ENCODE results near the gene PLEKHA8. TPM values are rescaled to one million over a fixed set of nuclear protein-coding genes. Genes with fewer than 3 reads are reported as not detected.

The PLEKHA8 gene
- 10 to 100 TPM in 2 of 4 donors, 1 to 10 TPM in 2; 6.1 to 24.4 (median 11.5) TPM for total RNA-seq

GRCh38 chr7:30028216-30028748, at the start of gene PLEKHA8:
Gene PLEKHA8, plus strand, starts transcription at chr7:30028412. Its CDS starts 351 bp downstream, at chr7:30028763.
- no peaks in the 10 kb centered on the region for H3K27me3 ChIP-seq
- H3K4me1 ChIP-seq: no peaks in the 10 kb centered on the region
- H3K36me3 ChIP-seq: no peaks in the 10 kb centered on the region
- no peaks in the 10 kb centered on the region for H3K9me3 ChIP-seq
- peak within 1 kb of the TSS; percentile 82 to 89 for H3K27ac ChIP-seq
- intact Hi-C loops (cut with DNase I; ENCODE audit: low total_unique reads): no loop called here
- peak in 2 of 4 experiments; percentile 38 to 47 for TF ChIP-seq CTCF (IDR thresholded peaks at IDR 0.05)
- TF ChIP-seq POLR2A (IDR thresholded peaks at IDR 0.05): peak; percentile 59 to 86
- H3K4me3 ChIP-seq: peak within 1 kb of the TSS; percentile 69 to 75
- peak; percentile 81 to 91 for DNase-seq

GRCh38 chr7:29980151-29980550, 48.1 kb upstream of the PLEKHA8 start:
- Histone ChIP-seq H3K9me3 (no peaks in the 10 kb centered on the region), H3K36me3 (no peaks in the 10 kb centered on the region), H3K27me3 (no peaks in the 10 kb centered on the region), H3K4me3 (no peak overlapping the region), H3K4me1 (no peaks in the 10 kb centered on the region), H3K27ac (no peak overlapping the region)
- TF ChIP-seq CTCF (IDR thresholded peaks at IDR 0.05): no peak
- no peak for TF ChIP-seq POLR2A (IDR thresholded peaks at IDR 0.05)
- intact Hi-C loops (cut with DNase I; ENCODE audit: low total_unique reads): no loop called here
- DNase-seq: no peak

GRCh38 chr7:29987083-29987482, 41.1 kb upstream of the PLEKHA8 start:
- Histone ChIP-seq H3K27ac (peak overlapping the region; percentile 89 to 93), H3K4me3 (no peak overlapping the region), H3K4me1 (no peaks in the 10 kb centered on the region), H3K27me3 (no peaks in the 10 kb centered on the region), H3K36me3 (no peaks in the 10 kb centered on the region), H3K9me3 (no peaks in the 10 kb centered on the region)
- DNase-seq: no peak
- intact Hi-C loops (cut with DNase I; ENCODE audit: low total_unique reads): no loop called here
- TF ChIP-seq POLR2A (IDR thresholded peaks at IDR 0.05) (no peak), CTCF (IDR thresholded peaks at IDR 0.05) (no peak)

- no peaks in the 10 kb centered on the region for H3K4me1 ChIP-seq
- peak overlapping the region in 1 of 2 donors; percentile 88 for H3K4me3 ChIP-seq
- peak overlapping the region; percentile 89 to 93 for H3K27ac ChIP-seq
- intact Hi-C loops (cut with DNase I; ENCODE audit: low total_unique reads): no loop called here
- peak in 1 of 2 donors; percentile 22 for DNase-seq
- H3K36me3 ChIP-seq: no peaks in the 10 kb centered on the region
- H3K27me3 ChIP-seq: no peaks in the 10 kb centered on the region
- no peak for TF ChIP-seq CTCF (IDR thresholded peaks at IDR 0.05)
- TF ChIP-seq POLR2A (IDR thresholded peaks at IDR 0.05): no peak
- no peaks in the 10 kb centered on the region for H3K9me3 ChIP-seq
These were observed 40.3 kb upstream of the PLEKHA8 start for GRCh38 chr7:29987811-29988317.

- Histone ChIP-seq H3K27me3 (no peaks in the 10 kb centered on the region), H3K4me3 (peak overlapping the region; percentile 79 to 88), H3K36me3 (no peaks in the 10 kb centered on the region), H3K27ac (peak overlapping the region; percentile 89 to 93), H3K9me3 (peaks cover 0 to 3% of the 10 kb centered on the region in 2 donors), H3K4me1 (no peaks in the 10 kb centered on the region)
- DNase-seq: peak; percentile 47 to 49
- intact Hi-C loops (cut with DNase I; ENCODE audit: low total_unique reads): no loop called here
- TF ChIP-seq CTCF (IDR thresholded peaks at IDR 0.05): no peak
- TF ChIP-seq POLR2A (IDR thresholded peaks at IDR 0.05): no peak
These were observed 39.6 kb upstream of the PLEKHA8 start for GRCh38 chr7:29988424-29989256.
